Ovary (tissue), 10 donors: ENCODE results near the gene NOX3. TPM values are rescaled to one million over a fixed set of nuclear protein-coding genes. Genes with fewer than 3 reads are reported as not detected.

Experiments used
- DNase-seq, 5 donors: peaks; one replicate each; pipeline ENCODE4 v3.0.0-alpha.2; 2019 to 2020
- H3K27ac ChIP-seq, 2 donors: fragments of 200-600 bp; one replicate each; pipeline versions ENCODE4 v1.5.1 to v1.8.0; 2019 to 2022
- H3K27me3 ChIP-seq: fragments of 200-600 bp; one replicate; pipeline ENCODE4 v1.8.0; 2022
- H3K36me3 ChIP-seq: fragments of 200-600 bp; sonication (generic); one replicate; pipeline ENCODE4 v1.5.1; 2019
- H3K4me1 ChIP-seq: one replicate; pipeline ENCODE4 v1.8.1; 2013; ENCODE audit warnings: mild to moderate bottlenecking, moderate library complexity; ENCODE audit not compliant: insufficient read depth
- H3K4me3 ChIP-seq: fragments of 200-600 bp; sonication (generic); one replicate; pipeline ENCODE4 v1.5.1; 2017
- H3K9me3 ChIP-seq, 2 donors: fragments of 200-600 bp in 1 of 2; sonication (generic) in 1 of 2; one replicate each; pipeline versions ENCODE4 v1.5.1 to v1.8.1; 2013 to 2019; ENCODE audit warnings: mild to moderate bottlenecking in 1 of 2, moderate library complexity in 1 of 2
- CTCF ChIP-seq, 3 donors: fragments of 450-650 bp in 2 of 3; fragments of 200-600 bp in 1 of 3; IDR thresholded peaks; one replicate each; pipeline versions ENCODE4 v1.5.1 to v1.8.0; 2016 to 2022; ENCODE audit warnings: antibody characterized with exemption in 3 of 3, mild to moderate bottlenecking in 1 of 3
- EP300 ChIP-seq: sonication (generic); formaldehyde crosslinking; IDR thresholded peaks from one replicate; pipeline ENCODE4 v1.6.1; 2017; ENCODE audit warnings: antibody characterized with exemption
- POLR2A ChIP-seq: fragments of 450-650 bp; IDR thresholded peaks from one replicate; pipeline ENCODE4 v1.6.1; 2017; ENCODE audit warnings: antibody characterized with exemption, mild to moderate bottlenecking, moderate library complexity
- WGBS, 3 donors: extraction: QIAGEN DNeasy Blood & Tissue Kit in 1 of 3; methylation state at CpG; one replicate each; pipeline versions ENCODE4 v1.1.5 to v1.1.7; 2013 to 2017; 5-methylcytosine and 5-hydroxymethylcytosine counted together
- intact Hi-C, 4 donors: fragments of 100-400 bp; cut with DNase I; formaldehyde crosslinking; loops; one replicate each; pipeline versions ENCODE4 v1.11.0 to v1.15.1; 2022 to 2023
- long read RNA-seq, 3 donors: library from polyadenylated mRNA in 2 of 3; unstranded in 2 of 3; transcript quantifications; one replicate each; pipeline ENCODE4 v2.0.0 and lab custom pipeline, GENCODE V29; 2021 to 2026
- polyA plus RNA-seq, 2 donors: library from polyadenylated mRNA; stranded (reverse); fragments of 200-250 nt in 1 of 2; fragments of 350-450 nt in 1 of 2; fragmentation: Illumina TruSeq in 1 of 2; extraction: RNeasy Lipid Tissue Mini Kit (QIAGEN cat#74804) in 1 of 2; gene quantifications; one replicate each; pipeline ENCODE4 v1.2.3, GENCODE V29; 2013 to 2014
- total RNA-seq, 7 donors: library from RNA; depleted of rRNA in 2 of 7; stranded (reverse); fragments of >200 nt in 2 of 7; fragmentation: NEBNext Ultra II Directional in 3 of 7; extraction: Animal tissue kit (Norgen Biotek cat#: 25700) in 3 of 7; gene quantifications; one replicate each; pipeline versions ENCODE4 v1.1.0 to v1.2.4, GENCODE V29; 2016 to 2023
- donor health status: DM: no; HTN: no; CAD: no; lungs with moderate emphysema.
- donor health status: DM: no; HTN: no; CAD: no.
- donor health status: Bipolar disorder and iron deficiency.
- donor health status: DM: yes; HTN: yes; CAD: no.
- donor health status: DM: no; HTN: no; CAD: no.
- donor health status: DM: yes; HTN: yes; CAD: no.

Gene NOX3, protein sequence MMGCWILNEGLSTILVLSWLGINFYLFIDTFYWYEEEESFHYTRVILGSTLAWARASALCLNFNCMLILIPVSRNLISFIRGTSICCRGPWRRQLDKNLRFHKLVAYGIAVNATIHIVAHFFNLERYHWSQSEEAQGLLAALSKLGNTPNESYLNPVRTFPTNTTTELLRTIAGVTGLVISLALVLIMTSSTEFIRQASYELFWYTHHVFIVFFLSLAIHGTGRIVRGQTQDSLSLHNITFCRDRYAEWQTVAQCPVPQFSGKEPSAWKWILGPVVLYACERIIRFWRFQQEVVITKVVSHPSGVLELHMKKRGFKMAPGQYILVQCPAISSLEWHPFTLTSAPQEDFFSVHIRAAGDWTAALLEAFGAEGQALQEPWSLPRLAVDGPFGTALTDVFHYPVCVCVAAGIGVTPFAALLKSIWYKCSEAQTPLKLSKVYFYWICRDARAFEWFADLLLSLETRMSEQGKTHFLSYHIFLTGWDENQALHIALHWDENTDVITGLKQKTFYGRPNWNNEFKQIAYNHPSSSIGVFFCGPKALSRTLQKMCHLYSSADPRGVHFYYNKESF
- total RNA-seq = not detected
- polyA plus RNA-seq = not detected
- long read RNA-seq, donor 1 = 0 reads
- long read RNA-seq, donor 2 = 0 reads
- long read RNA-seq, donor 3 = 0 reads

DNA sequence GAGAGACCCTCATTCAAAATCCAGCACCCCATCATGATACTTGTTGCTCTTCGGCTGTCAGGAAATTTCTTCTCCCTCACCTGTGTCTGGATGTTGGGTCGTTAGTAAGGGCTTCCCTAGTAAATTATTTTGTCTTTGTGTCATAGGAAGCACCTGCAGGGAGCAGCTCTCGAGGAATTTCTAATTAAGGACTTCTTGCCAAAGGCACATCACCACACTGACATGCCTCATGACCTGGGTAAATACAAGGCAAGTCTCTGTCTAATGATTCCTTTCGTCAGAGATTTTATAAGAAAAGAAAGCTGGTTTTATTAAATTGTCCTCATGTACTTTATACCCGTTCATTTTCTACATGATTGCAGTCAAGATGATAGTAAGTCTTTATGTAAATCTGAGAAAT, at the start of gene NOX3:
NOX3 (minus strand) TSS at position 74 of the 400 bp plus-strand sequence; CDS start at position 35, 39 bp downstream.
- TF ChIP-seq POLR2A (no peak), CTCF (IDR thresholded peaks at IDR 0.05) (no peak), EP300 (no peak)
- no peak within 1 kb of the TSS for H3K4me3 ChIP-seq
- H3K27ac ChIP-seq = no peak within 1 kb of the TSS
- intact Hi-C loops = no loop called here
- H3K9me3 ChIP-seq = no peaks in the 10 kb centered on the region
- H3K27me3 ChIP-seq = no peaks in the 10 kb centered on the region
- DNase-seq = no peak
- no peaks in the 10 kb centered on the region for H3K4me1 ChIP-seq
- 71 to 81% (median 77%) methylated on average over 5 of the region's 5 CpGs for WGBS, 3 donors
- H3K36me3 ChIP-seq = no peaks in the 10 kb centered on the region

- no peaks in the 10 kb centered on the region for H3K27me3 ChIP-seq
- TF ChIP-seq POLR2A (no peak), CTCF (IDR thresholded peaks at IDR 0.05) (no peak), EP300 (no peak)
- no peaks in the 10 kb centered on the region for H3K4me1 ChIP-seq
- H3K4me3 ChIP-seq = no peak overlapping the region
- H3K27ac ChIP-seq = no peak overlapping the region
- no peaks in the 10 kb centered on the region for H3K36me3 ChIP-seq
- no peaks in the 10 kb centered on the region for H3K9me3 ChIP-seq
- DNase-seq = no peak
- 31 to 49% (median 45%) methylated on average over 5 of the region's 5 CpGs for WGBS, 3 donors
- intact Hi-C loops = loop anchor here in 1 of 4 donors (5.0 kb wide), 1 partner anchor 258 kb away; no protein-coding TSS in a partner anchor
Measured at GRCh38 chr6:155504848-155505607, 49.4 kb upstream of the NOX3 start.

GRCh38 chr6:155502393-155502792, 46.8 kb upstream of the NOX3 start:
- 77 to 89% (median 83%) methylated on average over 1 of the region's 1 CpG for WGBS, 3 donors
- no peaks in the 10 kb centered on the region for H3K4me1 ChIP-seq
- intact Hi-C loops = loop anchor here in 1 of 4 donors (5.0 kb wide), 1 partner anchor 255 kb away; no protein-coding TSS in a partner anchor
- H3K4me3 ChIP-seq = no peak overlapping the region
- TF ChIP-seq CTCF (IDR thresholded peaks at IDR 0.05) (no peak), POLR2A (no peak), EP300 (no peak)
- no peaks in the 10 kb centered on the region for H3K9me3 ChIP-seq
- H3K27me3 ChIP-seq = no peaks in the 10 kb centered on the region
- no peaks in the 10 kb centered on the region for H3K36me3 ChIP-seq
- DNase-seq = no peak
- no peak overlapping the region for H3K27ac ChIP-seq

- TF ChIP-seq EP300 = no peak
- TF ChIP-seq POLR2A = no peak
- TF ChIP-seq CTCF (IDR thresholded peaks at IDR 0.05) = no peak
- Histone ChIP-seq H3K27ac (no peak overlapping the region), H3K36me3 (no peaks in the 10 kb centered on the region), H3K9me3 (no peaks in the 10 kb centered on the region), H3K4me1 (peaks cover under 1% of the 10 kb centered on the region), H3K27me3 (no peaks in the 10 kb centered on the region), H3K4me3 (no peak overlapping the region)
- WGBS, 3 donors = 81 to 96% (median 93%) methylated on average over 4 of the region's 4 CpGs
- intact Hi-C loops = loop anchor here in 3 of 4 donors (5.0 to 10.0 kb wide), 2 partner anchors 172 to 175 kb away; no protein-coding TSS in a partner anchor
- no peak for DNase-seq
Measured at GRCh38 chr6:155499574-155499973, 43.9 kb upstream of the NOX3 start.
